ENCODE measurements around the gene FGD4.

Gene FGD4

DNA sequence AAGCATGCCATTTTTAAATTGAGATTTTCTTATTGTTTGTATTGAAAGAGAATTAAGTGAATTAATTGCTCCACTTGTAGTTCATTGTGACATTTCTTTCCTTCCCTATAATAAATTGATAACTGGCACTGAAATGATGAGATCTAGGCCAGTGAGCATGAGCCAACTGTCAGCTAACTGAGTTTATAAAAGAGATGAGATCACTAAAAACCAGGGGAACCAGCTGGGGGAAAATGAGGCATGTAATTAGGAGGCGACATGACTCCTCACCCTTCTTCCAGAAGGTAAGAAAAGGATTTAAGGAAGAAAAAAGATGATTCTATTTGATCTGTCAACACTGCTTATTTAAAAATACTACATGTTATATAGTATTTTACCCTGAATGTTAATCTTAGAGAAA lies 175.2 kb downstream of the FGD4 start:
- no peak for DNase-seq

GRCh38 chr12:32577328-32577727 lies 178.0 kb downstream of the FGD4 start:
- no peak for DNase-seq

DNA sequence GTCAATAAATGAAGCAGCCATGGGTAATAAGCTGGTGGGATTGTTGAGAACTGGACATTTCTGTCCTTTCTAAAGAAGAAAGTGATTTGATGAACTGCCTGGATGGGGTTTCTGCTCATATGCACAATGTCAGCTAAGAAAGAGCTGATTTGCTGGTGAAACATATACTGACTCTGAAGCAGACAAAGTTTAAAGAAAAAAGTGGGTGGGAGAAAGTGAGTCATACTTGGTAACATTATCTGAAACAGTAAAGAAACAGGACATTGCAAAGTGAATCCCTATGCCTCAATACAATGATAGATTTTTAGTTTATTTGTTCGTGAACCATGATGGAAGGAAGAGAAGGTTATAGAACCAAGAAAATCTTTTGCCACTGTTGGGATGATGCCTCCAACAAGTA lies 184.2 kb downstream of the FGD4 start:
- DNase-seq: no peak

DNA sequence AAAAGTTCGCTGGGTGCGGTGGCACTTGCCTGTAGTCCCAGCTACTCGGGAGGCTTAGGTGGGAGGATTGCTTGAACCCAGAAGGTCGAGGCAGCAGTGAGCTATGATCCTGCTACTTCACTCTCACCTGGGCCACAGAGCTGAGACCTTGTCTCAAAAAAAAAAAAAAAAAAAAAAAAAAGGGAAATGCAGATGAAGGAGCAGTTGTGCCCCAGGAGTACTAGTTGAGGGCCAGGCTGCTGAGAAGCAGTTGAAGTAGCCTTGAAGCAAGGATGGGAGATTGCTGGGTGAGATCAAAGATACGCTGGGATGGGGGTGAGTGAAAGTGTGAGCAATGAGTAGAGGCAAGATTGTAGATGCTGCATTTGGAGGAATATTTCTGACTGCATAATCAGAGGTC lies 186.3 kb downstream of the FGD4 start:
- DNase-seq: no peak

DNA sequence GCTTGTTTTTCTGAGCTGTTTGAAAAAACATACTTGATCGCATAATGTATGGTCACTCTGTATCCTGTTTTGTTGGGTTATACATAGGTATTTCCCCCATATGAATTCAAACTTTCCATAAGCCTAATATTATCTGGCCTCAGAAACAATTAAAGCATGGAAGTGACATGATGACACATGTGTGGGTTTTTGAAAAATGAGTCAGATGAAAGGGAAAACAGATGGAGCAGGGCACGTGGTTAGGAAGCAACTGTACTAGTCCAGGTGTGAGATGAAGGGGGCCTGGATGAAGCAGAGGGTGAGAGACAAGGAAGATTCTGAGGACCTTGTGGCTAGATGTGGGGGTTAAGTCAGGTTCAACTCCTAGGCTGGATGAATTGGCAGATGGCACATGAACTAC lies 187.0 kb downstream of the FGD4 start:
- peak; percentile 38 for DNase-seq

GRCh38 chr12:32587581-32588495 lies 188.5 kb downstream of the FGD4 start:
- no peak for DNase-seq

DNA sequence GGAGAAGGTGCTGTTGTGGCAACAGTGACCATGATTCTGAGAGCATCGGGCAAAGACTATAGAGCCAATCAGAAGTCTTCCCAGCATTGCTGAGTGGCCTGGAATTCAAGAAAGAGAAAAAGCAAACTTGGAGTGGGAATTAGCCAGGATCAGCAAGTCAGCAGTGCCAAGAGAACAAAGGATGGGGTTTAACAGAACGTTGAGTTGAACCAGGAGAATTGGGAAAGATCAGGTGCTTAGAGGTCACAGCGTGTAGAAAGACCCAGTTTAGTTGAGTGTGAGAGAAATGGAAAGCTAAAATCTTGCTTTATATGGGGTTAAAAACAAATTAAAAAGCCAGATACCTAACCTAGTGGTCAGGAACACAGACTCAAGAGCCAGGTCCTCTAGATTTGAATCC lies 189.2 kb downstream of the FGD4 start:
- no peak for DNase-seq

- no peak for DNase-seq
Measured at GRCh38 chr12:32589165-32589865, 190.0 kb downstream of the FGD4 start.

DNA sequence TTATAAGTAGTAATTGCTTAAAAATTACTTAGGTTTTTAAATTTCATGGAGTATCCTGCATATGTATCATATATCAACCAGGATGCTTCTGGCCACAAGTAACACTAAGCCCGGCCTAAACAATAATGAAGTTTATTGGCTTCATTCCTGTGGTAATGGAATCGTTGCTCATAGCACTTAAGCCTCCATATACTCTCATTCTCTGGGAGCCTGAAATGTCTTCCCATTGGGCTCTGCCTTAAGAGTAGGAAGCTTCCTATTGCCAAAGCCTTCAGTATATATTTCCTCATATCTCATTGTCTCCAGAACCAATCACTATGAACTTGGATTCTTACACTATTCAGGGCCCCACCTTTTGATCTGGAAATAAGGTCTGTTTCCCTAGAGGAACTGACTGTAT lies 195.9 kb downstream of the FGD4 start:
- no peak for DNase-seq

DNA sequence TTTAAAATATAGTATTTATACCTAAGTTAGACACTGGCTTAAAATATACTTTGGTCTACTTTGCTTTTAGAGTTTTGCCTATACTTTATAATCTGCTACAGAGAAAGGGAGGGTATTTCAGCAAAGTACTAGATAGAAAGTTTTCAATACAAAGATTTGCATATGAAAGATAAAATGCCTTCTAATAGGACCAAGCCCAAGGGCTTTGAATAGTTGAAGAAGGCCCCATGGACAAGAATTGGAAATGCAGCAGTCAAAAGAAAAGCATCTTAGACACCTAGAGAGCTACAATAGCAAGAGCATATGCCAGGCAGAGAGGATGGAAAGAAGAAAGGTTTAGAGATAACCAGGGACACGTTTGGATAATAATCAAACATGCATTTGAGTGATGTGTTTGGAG lies 196.7 kb downstream of the FGD4 start:
- no peak for DNase-seq

GRCh38 chr12:32598688-32599087 lies 199.3 kb downstream of the FGD4 start:
- DNase-seq: no peak

- DNase-seq: no peak
Measured at GRCh38 chr12:32600681-32601080, 201.3 kb downstream of the FGD4 start.

- no peak for DNase-seq
Measured at GRCh38 chr12:32603071-32603470, 203.7 kb downstream of the FGD4 start.

DNA sequence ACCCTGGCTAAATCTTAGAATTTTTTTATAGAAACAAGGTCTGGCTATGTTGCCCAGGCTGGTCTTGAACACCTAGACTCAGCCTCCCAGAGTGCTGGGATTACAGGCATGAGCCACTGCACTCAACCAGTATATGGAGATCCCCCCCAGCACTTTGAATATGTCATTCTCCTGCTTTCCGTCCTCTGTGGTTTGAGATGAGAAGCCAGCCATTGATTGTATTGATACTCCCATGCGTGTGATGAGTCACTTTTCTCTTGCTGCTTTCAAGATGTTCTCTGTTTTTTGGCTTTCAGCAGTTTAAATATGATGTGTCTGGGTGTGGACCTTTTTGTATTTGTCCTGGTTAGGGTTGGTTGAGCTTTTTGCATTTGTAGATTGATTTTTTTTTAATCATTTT lies 204.5 kb downstream of the FGD4 start:
- no peak for DNase-seq

- no peak for DNase-seq
Measured at GRCh38 chr12:32604565-32604964, 205.2 kb downstream of the FGD4 start.

DNA sequence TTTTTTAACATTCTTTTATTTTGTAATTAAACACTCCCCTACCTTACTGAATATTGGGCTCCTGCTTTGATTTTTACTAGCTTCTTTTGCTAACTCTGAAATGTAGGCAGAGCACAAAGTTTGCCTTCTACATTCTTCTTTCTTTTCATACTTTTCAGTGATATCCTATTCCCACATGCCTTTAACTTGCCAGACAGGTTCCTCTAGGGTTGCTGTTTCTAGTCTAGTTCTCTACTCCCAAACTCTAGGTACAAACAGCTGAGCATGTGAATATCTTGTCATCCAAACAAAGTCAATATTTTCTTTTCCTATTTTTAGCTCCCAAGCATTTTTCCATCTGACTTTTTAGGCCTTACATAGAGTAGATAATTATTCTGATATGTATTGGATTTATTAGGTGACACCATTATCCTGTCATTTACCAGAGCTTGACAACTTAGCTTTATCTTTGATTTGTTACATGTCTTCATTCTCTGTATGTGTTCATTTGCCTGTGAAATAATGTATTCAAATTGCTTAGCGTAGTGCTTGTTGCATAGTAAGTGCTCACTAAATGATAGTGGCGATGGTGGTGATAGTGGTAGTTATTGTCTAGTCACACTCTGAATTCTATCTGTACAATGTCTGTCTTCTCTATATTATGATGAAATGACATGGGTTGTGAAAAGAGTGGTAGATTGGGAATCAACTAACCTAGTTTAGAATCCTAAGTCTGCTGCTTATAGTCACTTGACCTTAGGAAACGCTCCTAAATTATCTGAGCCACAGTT lies 206.2 kb downstream of the FGD4 start:
- DNase-seq: no peak

GRCh38 chr12:32606443-32606842 lies 207.1 kb downstream of the FGD4 start:
- DNase-seq: no peak

GRCh38 chr12:32609966-32610365 lies 210.6 kb downstream of the FGD4 start:
- DNase-seq: no peak

GRCh38 chr12:32611986-32612385 lies 212.6 kb downstream of the FGD4 start:
- no peak for DNase-seq

DNA sequence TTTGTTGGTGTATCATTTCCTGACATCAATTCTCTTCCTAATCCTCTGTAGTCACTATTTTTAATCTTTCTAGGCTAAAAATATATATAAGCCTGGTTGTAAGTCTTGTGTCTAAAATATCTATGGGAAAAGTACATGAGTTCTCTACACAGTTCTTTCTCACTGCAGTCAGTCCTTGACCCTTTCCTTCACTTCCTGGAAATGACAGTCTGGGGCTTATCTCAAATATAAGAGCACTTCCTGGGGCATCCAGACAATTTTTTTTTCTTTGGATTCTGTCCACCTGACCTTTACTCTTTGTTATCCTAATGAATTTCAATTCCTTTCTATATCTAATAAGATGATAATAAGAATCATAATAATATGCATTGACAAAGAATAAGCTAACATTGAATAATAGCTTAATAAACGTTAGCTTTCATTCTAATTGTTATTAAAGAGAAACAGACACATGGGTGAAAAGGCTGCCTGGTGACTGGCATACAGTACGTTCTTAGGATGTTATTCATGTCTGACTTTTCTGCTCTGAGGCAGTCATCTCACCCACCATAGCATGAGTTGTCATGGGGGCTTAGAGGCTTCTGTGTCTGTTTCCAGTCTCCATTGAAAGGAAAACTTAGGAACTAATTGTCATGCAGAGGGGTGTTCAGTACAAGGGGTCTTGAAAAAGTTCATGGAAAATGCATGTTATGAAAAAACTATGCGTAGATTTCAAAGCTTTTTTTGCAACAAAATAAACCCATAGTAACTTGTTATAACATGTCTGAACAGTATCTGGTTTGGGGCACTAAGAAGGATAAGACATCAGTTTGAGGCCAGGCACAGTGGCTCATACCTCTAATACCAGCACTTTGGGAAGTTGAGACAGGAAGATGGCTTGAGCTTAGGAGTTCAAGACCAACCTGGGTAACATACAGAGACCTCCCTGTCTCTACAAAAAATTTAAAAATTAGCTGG lies 213.6 kb downstream of the FGD4 start:
- no peak for DNase-seq

- DNase-seq: no peak
Measured at GRCh38 chr12:32615441-32615840, 216.1 kb downstream of the FGD4 start.

- no peak for DNase-seq
Measured at GRCh38 chr12:32617534-32617933, 218.2 kb downstream of the FGD4 start.
